ENCODE data around the gene RFWD3. TPM values are rescaled to one million over a fixed set of nuclear protein-coding genes. Genes with fewer than 3 reads are reported as not detected.

The RFWD3 gene
- total and polyA plus RNA-seq, 2 of the 4 experiments (the other 2 are of a cell fraction) = 16.7 to 27.6 TPM

GRCh38 chr16:74574146-74574545 lies 92.5 kb downstream of the RFWD3 start:
- Histone ChIP-seq H3K9me3 (ENCODE audit: control insufficient read depth, insufficient read depth, low read length) (no peaks in the 10 kb centered on the region), H3K56ac (ENCODE audit: extremely low read depth, insufficient read depth, low read length) (no peak overlapping the region), H3K14ac (replicated peaks; ENCODE audit: low read depth, low read length) (no peak overlapping the region), H2BK120ac (ENCODE audit: low read depth, low read length) (no peak overlapping the region), H2AK9ac (replicated peaks; ENCODE audit: low read depth, low read length, poor library complexity) (no peak overlapping the region), H3K23ac (ENCODE audit: low read depth, low read length) (no peak overlapping the region), H4K20me1 (ENCODE audit: insufficient read depth, low read length) (peaks cover 90% of the 10 kb centered on the region), H3K9ac (ENCODE audit: low read depth, low read length) (no peak overlapping the region), H3K4me3 (ENCODE audit: insufficient read depth, low read depth, low read length) (no peak overlapping the region), H3K18ac (ENCODE audit: low read depth, low read length) (no peak overlapping the region), H3K36me3 (ENCODE audit: control insufficient read depth, insufficient read depth, low read length) (no peaks in the 10 kb centered on the region), H4K8ac (ENCODE audit: low read depth in 2 of 2, low read length in 2 of 2) (no peak overlapping the region), H3K27ac (ENCODE audit: insufficient read depth, low read length) (no peak overlapping the region), H3K4ac (ENCODE audit: low read depth, low read length) (no peak overlapping the region), H2BK15ac (ENCODE audit: low read depth, low read length) (no peak overlapping the region), H3K4me1 (ENCODE audit: control insufficient read depth, insufficient read depth, low read length) (peaks cover 7% of the 10 kb centered on the region), H4K5ac (ENCODE audit: low read depth, low read length) (no peak overlapping the region), H2BK20ac (ENCODE audit: low read depth, low read length) (no peak overlapping the region), H2AFZ (replicated peaks; ENCODE audit: low read length, poor library complexity) (no peak overlapping the region), H3K27me3 (ENCODE audit: control insufficient read depth, insufficient read depth, low read length) (no peaks in the 10 kb centered on the region), H3K4me2 (ENCODE audit: low read depth, low read length) (no peak overlapping the region), H4K91ac (ENCODE audit: insufficient read depth, low read depth, low read length) (no peak overlapping the region), H3K9me1 (ENCODE audit: insufficient read depth, low read length) (peaks cover 8% of the 10 kb centered on the region), H2BK5ac (ENCODE audit: low read depth, low read length, poor library complexity, severe bottlenecking) (no peak overlapping the region), H2AK5ac (ENCODE audit: low read depth, low read length) (no peak overlapping the region), H3K79me1 (ENCODE audit: low read depth in 1 of 2, low read length in 2 of 2) (peaks cover 36 to 83% of the 10 kb centered on the region in 2 experiments)
- no CpG with 5 or more reads among the region's 2 CpGs for WGBS, 2 experiments (ENCODE audit: extremely low coverage in 2 of 2, insufficient read length in 1 of 2)
- intact Hi-C loops (cut with micrococcal nuclease) (no loop called here), in situ Hi-C loops (cut with MboI; ENCODE audit: low sequenced_read_pairs) (no loop called here), dilution Hi-C loops (cut with HindIII; ENCODE audit: low sequenced_read_pairs, unreplicated experiment) (no loop called here)
- POLR2A ChIA-PET (ENCODE audit: unreplicated experiment) = no interaction called here
- no peak for ATAC-seq (ENCODE audit: low read depth)
- no TSS peak for BruUV-seq (replicated peaks)
- no peak for DNase-seq
- TF ChIP-seq, protein P1, sequence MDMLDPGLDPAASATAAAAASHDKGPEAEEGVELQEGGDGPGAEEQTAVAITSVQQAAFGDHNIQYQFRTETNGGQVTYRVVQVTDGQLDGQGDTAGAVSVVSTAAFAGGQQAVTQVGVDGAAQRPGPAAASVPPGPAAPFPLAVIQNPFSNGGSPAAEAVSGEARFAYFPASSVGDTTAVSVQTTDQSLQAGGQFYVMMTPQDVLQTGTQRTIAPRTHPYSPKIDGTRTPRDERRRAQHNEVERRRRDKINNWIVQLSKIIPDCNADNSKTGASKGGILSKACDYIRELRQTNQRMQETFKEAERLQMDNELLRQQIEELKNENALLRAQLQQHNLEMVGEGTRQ (IDR thresholded peaks at IDR 0.05; ENCODE audit: low read depth, low read length) = no peak
- TF ChIP-seq MAFK (IDR thresholded peaks at IDR 0.05; ENCODE audit: low read depth, low read length) (no peak), RCOR1 (IDR thresholded peaks at IDR 0.05; ENCODE audit: insufficient replicate concordance, low read length) (no peak), MXI1 (IDR thresholded peaks at IDR 0.05; ENCODE audit: borderline replicate concordance, low read depth, low read length) (no peak), MAZ (IDR thresholded peaks at IDR 0.05; ENCODE audit: borderline replicate concordance, low read depth, low read length) (no peak), NFE2L2 (IDR thresholded peaks at IDR 0.05; ENCODE audit: low read depth, low read length) (no peak), FOS (IDR thresholded peaks at IDR 0.05; ENCODE audit: low read depth, low read length) (no peak), RFX5 (IDR thresholded peaks at IDR 0.05; ENCODE audit: low read depth, low read length) (no peak), CEBPB (IDR thresholded peaks at IDR 0.05; ENCODE audit: low read depth, low read length) (no peak), RAD21 (IDR thresholded peaks at IDR 0.05; ENCODE audit: low read length) (no peak), CHD1 (IDR thresholded peaks at IDR 0.05; ENCODE audit: low read depth, low read length) (no peak), BHLHE40 (IDR thresholded peaks at IDR 0.05; ENCODE audit: low read depth, low read length) (no peak), POLR2A (IDR thresholded peaks at IDR 0.05; ENCODE audit: low read depth, low read length) (no peak)
- TF ChIP-seq, protein P2, sequence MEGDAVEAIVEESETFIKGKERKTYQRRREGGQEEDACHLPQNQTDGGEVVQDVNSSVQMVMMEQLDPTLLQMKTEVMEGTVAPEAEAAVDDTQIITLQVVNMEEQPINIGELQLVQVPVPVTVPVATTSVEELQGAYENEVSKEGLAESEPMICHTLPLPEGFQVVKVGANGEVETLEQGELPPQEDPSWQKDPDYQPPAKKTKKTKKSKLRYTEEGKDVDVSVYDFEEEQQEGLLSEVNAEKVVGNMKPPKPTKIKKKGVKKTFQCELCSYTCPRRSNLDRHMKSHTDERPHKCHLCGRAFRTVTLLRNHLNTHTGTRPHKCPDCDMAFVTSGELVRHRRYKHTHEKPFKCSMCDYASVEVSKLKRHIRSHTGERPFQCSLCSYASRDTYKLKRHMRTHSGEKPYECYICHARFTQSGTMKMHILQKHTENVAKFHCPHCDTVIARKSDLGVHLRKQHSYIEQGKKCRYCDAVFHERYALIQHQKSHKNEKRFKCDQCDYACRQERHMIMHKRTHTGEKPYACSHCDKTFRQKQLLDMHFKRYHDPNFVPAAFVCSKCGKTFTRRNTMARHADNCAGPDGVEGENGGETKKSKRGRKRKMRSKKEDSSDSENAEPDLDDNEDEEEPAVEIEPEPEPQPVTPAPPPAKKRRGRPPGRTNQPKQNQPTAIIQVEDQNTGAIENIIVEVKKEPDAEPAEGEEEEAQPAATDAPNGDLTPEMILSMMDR (conservative IDR thresholded peaks at IDR 0.05; ENCODE audit: low read depth, low read length) = no peak
- CTCF ChIA-PET = no interaction called here

All from IMR-90 (cell line).